Activated CD8-positive, alpha-beta memory T cell treated with anti-CD3 and anti-CD28 coated beads, Interleukin-2, amount 10 ng/mL, durations not matched to agents 7 days and 5 days (primary cell): Measurements from ENCODE around the gene PTPRN2. TPM values are rescaled to one million over a fixed set of nuclear protein-coding genes. Genes with fewer than 3 reads are reported as not detected.
"Not testable (repeated sequence)": the region's sequence is repeated elsewhere in the genome, so short reads cannot be mapped to it uniquely, and the experiment has no call there.

Experiments used
- ATAC-seq: fragments of 150-1000 bp; cut with Tn5 transposase; one replicate; pipeline ENCODE4 v1.10.0; 2021; ENCODE audit warnings: moderate library complexity
- CTCF ChIA-PET: fragments of 350-600 bp; sonication (Branson Sonifier 250); formaldehyde crosslinking; loops from one replicate; lab custom pipeline; 2021; ENCODE audit warnings: antibody characterized with exemption; lab: Charles Lee
- DNase-seq: peaks from one replicate; pipeline ENCODE4 v3.0.0-alpha.2; 2020
- H3K27ac Mint-ChIP-seq: one replicate; pipeline ENCODE4 v1.8.0; 2021; ENCODE audit warnings: mild to moderate bottlenecking, mixed read lengths
- H3K27me3 Mint-ChIP-seq: one replicate; pipeline ENCODE4 v1.8.0; 2021; ENCODE audit warnings: mixed read lengths
- H3K36me3 Mint-ChIP-seq: one replicate; pipeline ENCODE4 v1.8.0; 2021; ENCODE audit warnings: mild to moderate bottlenecking, mixed read lengths
- H3K4me1 Mint-ChIP-seq: one replicate; pipeline ENCODE4 v1.8.0; 2021; ENCODE audit warnings: mixed read lengths
- H3K4me3 Mint-ChIP-seq: one replicate; pipeline ENCODE4 v1.8.0; 2021; ENCODE audit warnings: mild to moderate bottlenecking, moderate library complexity, mixed read lengths
- H3K9me3 Mint-ChIP-seq: one replicate; pipeline ENCODE4 v1.8.0; 2022; ENCODE audit warnings: low read depth, mixed read lengths
- total RNA-seq, 2 experiments: library from RNA; stranded (reverse); gene quantifications; one replicate each; pipeline ENCODE4 v1.2.3, GENCODE V29; 2021

The PTPRN2 gene
- total RNA-seq, 2 experiments from 2014 or later, result 3.2 to 5.7 TPM

GRCh38 chr7:158524749-158525635, 62.6 kb downstream of the PTPRN2 start:
- ATAC-seq (no peak), DNase-seq (no peak)
- no peaks in the 10 kb centered on the region for H3K4me1 Mint-ChIP-seq
- H3K36me3 Mint-ChIP-seq, result no peaks in the 10 kb centered on the region
- H3K27ac Mint-ChIP-seq, result no peak overlapping the region
- no peaks in the 10 kb centered on the region for H3K27me3 Mint-ChIP-seq
- CTCF ChIA-PET, result no interaction called here
- H3K4me3 Mint-ChIP-seq, result no peak overlapping the region
- H3K9me3 Mint-ChIP-seq, result peaks cover 8% of the 10 kb centered on the region

GRCh38 chr7:158524286-158524685, 63.3 kb downstream of the PTPRN2 start:
- H3K36me3 Mint-ChIP-seq, ATAC-seq, H3K4me1 Mint-ChIP-seq, DNase-seq, H3K4me3 Mint-ChIP-seq, H3K27ac Mint-ChIP-seq, CTCF ChIA-PET, H3K9me3 Mint-ChIP-seq, H3K27me3 Mint-ChIP-seq: not testable (repeated sequence)

GRCh38 chr7:158523877-158524276, 63.7 kb downstream of the PTPRN2 start:
- H3K27me3 Mint-ChIP-seq, H3K27ac Mint-ChIP-seq, CTCF ChIA-PET, DNase-seq, H3K4me1 Mint-ChIP-seq, H3K4me3 Mint-ChIP-seq, ATAC-seq, H3K36me3 Mint-ChIP-seq, H3K9me3 Mint-ChIP-seq: not testable (repeated sequence)

GRCh38 chr7:158523165-158523856, 64.3 kb downstream of the PTPRN2 start:
- H3K36me3 Mint-ChIP-seq, H3K4me3 Mint-ChIP-seq, H3K27me3 Mint-ChIP-seq, H3K4me1 Mint-ChIP-seq, H3K27ac Mint-ChIP-seq, CTCF ChIA-PET, DNase-seq, ATAC-seq, H3K9me3 Mint-ChIP-seq: not testable (repeated sequence)

- H3K36me3 Mint-ChIP-seq, DNase-seq, H3K9me3 Mint-ChIP-seq, ATAC-seq, H3K4me3 Mint-ChIP-seq, H3K27ac Mint-ChIP-seq, CTCF ChIA-PET, H3K27me3 Mint-ChIP-seq, H3K4me1 Mint-ChIP-seq: not testable (repeated sequence)
These were observed 65.8 kb downstream of the PTPRN2 start for GRCh38 chr7:158521795-158522194.

GRCh38 chr7:158520825-158521224, 66.8 kb downstream of the PTPRN2 start:
- no peak overlapping the region for H3K27ac Mint-ChIP-seq
- DNase-seq, result no peak
- no peaks in the 10 kb centered on the region for H3K4me1 Mint-ChIP-seq
- no peaks in the 10 kb centered on the region for H3K27me3 Mint-ChIP-seq
- no peak overlapping the region for H3K4me3 Mint-ChIP-seq
- ATAC-seq, result no peak
- CTCF ChIA-PET, result no interaction called here
- H3K36me3 Mint-ChIP-seq, result no peaks in the 10 kb centered on the region
- H3K9me3 Mint-ChIP-seq, result peaks cover 8% of the 10 kb centered on the region

- DNase-seq (no peak), ATAC-seq (no peak)
- CTCF ChIA-PET, result no interaction called here
- no peak overlapping the region for H3K4me3 Mint-ChIP-seq
- H3K4me1 Mint-ChIP-seq, result no peaks in the 10 kb centered on the region
- H3K27ac Mint-ChIP-seq, result no peak overlapping the region
- peaks cover 8% of the 10 kb centered on the region for H3K9me3 Mint-ChIP-seq
- H3K36me3 Mint-ChIP-seq, result no peaks in the 10 kb centered on the region
- H3K27me3 Mint-ChIP-seq, result no peaks in the 10 kb centered on the region
These were observed 67.9 kb downstream of the PTPRN2 start for GRCh38 chr7:158519633-158520174.

- CTCF ChIA-PET, result no interaction called here
- Mint-ChIP-seq H3K4me1 (no peaks in the 10 kb centered on the region), H3K36me3 (no peaks in the 10 kb centered on the region), H3K9me3 (peaks cover 8% of the 10 kb centered on the region), H3K27me3 (no peaks in the 10 kb centered on the region), H3K27ac (no peak overlapping the region), H3K4me3 (no peak overlapping the region)
- DNase-seq, result no peak
- ATAC-seq, result no peak
These were observed 68.5 kb downstream of the PTPRN2 start for GRCh38 chr7:158518980-158519632.

GRCh38 chr7:158517571-158517970, 70.1 kb downstream of the PTPRN2 start:
- no peaks in the 10 kb centered on the region for H3K4me1 Mint-ChIP-seq
- ATAC-seq (no peak), DNase-seq (no peak)
- peaks cover 6% of the 10 kb centered on the region for H3K9me3 Mint-ChIP-seq
- no peaks in the 10 kb centered on the region for H3K36me3 Mint-ChIP-seq
- H3K27ac Mint-ChIP-seq, result no peak overlapping the region
- H3K27me3 Mint-ChIP-seq, result no peaks in the 10 kb centered on the region
- CTCF ChIA-PET, result no interaction called here
- H3K4me3 Mint-ChIP-seq, result no peak overlapping the region

GRCh38 chr7:158517072-158517471, 70.6 kb downstream of the PTPRN2 start:
- DNase-seq, result no peak
- no peak overlapping the region for H3K27ac Mint-ChIP-seq
- H3K9me3 Mint-ChIP-seq, result peaks cover 6% of the 10 kb centered on the region
- H3K4me1 Mint-ChIP-seq, result no peaks in the 10 kb centered on the region
- no peak for ATAC-seq
- no peak overlapping the region for H3K4me3 Mint-ChIP-seq
- no peaks in the 10 kb centered on the region for H3K27me3 Mint-ChIP-seq
- CTCF ChIA-PET, result no interaction called here
- H3K36me3 Mint-ChIP-seq, result no peaks in the 10 kb centered on the region

GRCh38 chr7:158516524-158516923, 71.1 kb downstream of the PTPRN2 start:
- no peaks in the 10 kb centered on the region for H3K27me3 Mint-ChIP-seq
- no peaks in the 10 kb centered on the region for H3K36me3 Mint-ChIP-seq
- no peak overlapping the region for H3K4me3 Mint-ChIP-seq
- CTCF ChIA-PET, result no interaction called here
- DNase-seq, result no peak
- ATAC-seq, result no peak
- no peaks in the 10 kb centered on the region for H3K4me1 Mint-ChIP-seq
- peaks cover 10% of the 10 kb centered on the region for H3K9me3 Mint-ChIP-seq
- H3K27ac Mint-ChIP-seq, result no peak overlapping the region

- ATAC-seq (no peak), DNase-seq (no peak)
- Mint-ChIP-seq H3K36me3 (no peaks in the 10 kb centered on the region), H3K4me3 (no peak overlapping the region), H3K27me3 (no peaks in the 10 kb centered on the region), H3K9me3 (peaks cover 20% of the 10 kb centered on the region), H3K27ac (no peak overlapping the region), H3K4me1 (no peaks in the 10 kb centered on the region)
- CTCF ChIA-PET, result no interaction called here
These were observed 74.8 kb downstream of the PTPRN2 start for GRCh38 chr7:158512869-158513268.

GRCh38 chr7:158512042-158512441, 75.6 kb downstream of the PTPRN2 start:
- CTCF ChIA-PET, result no interaction called here
- no peak overlapping the region for H3K27ac Mint-ChIP-seq
- peaks cover 20% of the 10 kb centered on the region for H3K9me3 Mint-ChIP-seq
- H3K4me3 Mint-ChIP-seq, result no peak overlapping the region
- no peaks in the 10 kb centered on the region for H3K27me3 Mint-ChIP-seq
- no peaks in the 10 kb centered on the region for H3K36me3 Mint-ChIP-seq
- no peak for ATAC-seq
- H3K4me1 Mint-ChIP-seq, result no peaks in the 10 kb centered on the region
- DNase-seq, result no peak
